HFF-Myc (cell line): Measurements from ENCODE around the gene CAMTA1.

Experiments
- DNase-seq: peaks from one replicate; pipeline ENCODE4 v3.0.0-alpha.2; 2011; ENCODE audit warnings: low read depth; ENCODE audit errors: extremely low read depth
- H3K4me3 ChIP-seq: replicated peaks from 2 replicates; pipeline ENCODE4 v1.5.1; 2011; ENCODE audit warnings: low read depth, mild to moderate bottlenecking, control low read depth, low read length
- CTCF ChIP-seq: IDR thresholded peaks from 2 replicates; pipeline ENCODE4 v1.5.1; 2012; ENCODE audit warnings: mild to moderate bottlenecking, low read depth, low read length, control low read depth; ENCODE audit errors: missing control alignments

The CAMTA1 gene

GRCh38 chr1:6907676-6908434, 122.6 kb downstream of the CAMTA1 start:
- no peak for DNase-seq
- TF ChIP-seq CTCF = no peak
- H3K4me3 ChIP-seq = no peak overlapping the region

GRCh38 chr1:6909401-6909800, 124.1 kb downstream of the CAMTA1 start:
- DNase-seq = no peak
- H3K4me3 ChIP-seq = no peak overlapping the region
- TF ChIP-seq CTCF = no peak

DNA sequence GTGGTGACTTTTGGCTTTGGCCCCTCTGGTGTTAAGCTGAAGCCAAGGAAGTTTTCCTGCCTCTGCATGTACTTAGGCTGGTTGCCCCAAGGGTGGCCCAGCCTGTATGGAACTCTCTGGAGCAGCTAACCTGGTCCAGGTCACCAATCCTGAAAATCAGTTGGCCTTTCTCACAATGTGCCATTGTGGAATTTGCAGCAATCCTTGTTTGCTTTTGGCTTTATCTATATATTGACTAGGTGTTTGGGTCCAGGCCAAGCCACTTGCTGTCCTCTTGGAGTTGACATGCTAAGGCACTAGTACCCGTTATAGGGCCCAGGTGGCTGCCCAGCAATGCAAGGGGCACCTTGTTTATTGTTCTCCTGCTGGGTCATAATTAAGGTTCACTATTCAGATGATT, 124.6 kb downstream of the CAMTA1 start:
- H3K4me3 ChIP-seq = no peak overlapping the region
- DNase-seq = no peak
- TF ChIP-seq CTCF = no peak

DNA sequence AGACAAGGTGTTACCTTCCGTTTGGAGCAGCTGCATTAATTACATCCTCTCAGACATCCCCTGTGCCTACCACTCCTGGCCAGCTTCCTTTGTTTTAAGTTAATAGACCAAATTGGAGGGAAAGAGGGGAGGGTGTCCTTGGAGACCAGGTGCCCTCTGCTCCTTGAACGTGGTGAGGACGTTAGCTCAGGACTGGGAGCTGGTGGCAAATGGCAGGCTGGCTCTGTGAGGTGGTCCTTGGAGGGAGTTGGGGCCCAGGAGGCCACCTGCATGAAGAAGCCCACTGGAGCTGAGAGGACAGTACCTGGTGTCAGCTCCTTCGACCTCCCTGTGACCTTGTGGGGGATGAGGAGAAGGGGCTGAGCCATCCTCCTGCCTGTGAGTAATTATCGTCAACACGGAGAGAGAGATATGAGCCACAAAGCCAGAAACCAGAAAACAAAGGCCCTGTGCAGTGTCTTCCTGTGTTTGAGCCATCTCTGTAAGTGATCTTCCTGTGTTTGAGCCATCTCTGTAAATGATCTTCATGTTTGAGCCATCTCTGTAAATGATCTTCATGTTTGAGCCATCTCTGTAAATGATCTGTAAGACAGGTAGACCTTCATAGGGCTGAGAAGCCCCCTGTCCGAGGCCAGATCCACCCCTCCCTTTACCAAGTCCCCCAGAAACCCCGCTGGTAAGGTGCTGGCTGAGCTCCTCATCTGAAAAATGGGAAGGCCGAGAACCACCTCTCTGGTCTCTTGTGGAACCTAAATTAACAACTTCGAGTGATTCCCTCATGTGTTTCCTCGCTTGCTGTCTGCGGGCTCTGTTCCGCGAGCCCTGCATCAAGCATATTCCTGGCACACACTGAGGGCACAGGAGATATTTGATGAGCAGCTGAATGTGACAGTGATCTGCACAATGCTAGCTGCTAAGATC, 126.0 kb downstream of the CAMTA1 start:
- DNase-seq = no peak
- no peak overlapping the region for H3K4me3 ChIP-seq
- no peak for TF ChIP-seq CTCF

- H3K4me3 ChIP-seq = no peak overlapping the region
- no peak for DNase-seq
- no peak for TF ChIP-seq CTCF
Observed at GRCh38 chr1:6911974-6912373, 126.7 kb downstream of the CAMTA1 start.

GRCh38 chr1:6912518-6912917, 127.3 kb downstream of the CAMTA1 start:
- TF ChIP-seq CTCF = no peak
- DNase-seq = no peak
- H3K4me3 ChIP-seq = no peak overlapping the region
